ENCODE data around the gene DNAH2. TPM values are rescaled to one million over a fixed set of nuclear protein-coding genes. Genes with fewer than 3 reads are reported as not detected.
A peak's percentile ranks its signal among the peaks of the same experiment; 100 is the strongest.

The DNAH2 gene
- total RNA-seq, 1 donor from 2014 or later, result 0.72 TPM

DNA sequence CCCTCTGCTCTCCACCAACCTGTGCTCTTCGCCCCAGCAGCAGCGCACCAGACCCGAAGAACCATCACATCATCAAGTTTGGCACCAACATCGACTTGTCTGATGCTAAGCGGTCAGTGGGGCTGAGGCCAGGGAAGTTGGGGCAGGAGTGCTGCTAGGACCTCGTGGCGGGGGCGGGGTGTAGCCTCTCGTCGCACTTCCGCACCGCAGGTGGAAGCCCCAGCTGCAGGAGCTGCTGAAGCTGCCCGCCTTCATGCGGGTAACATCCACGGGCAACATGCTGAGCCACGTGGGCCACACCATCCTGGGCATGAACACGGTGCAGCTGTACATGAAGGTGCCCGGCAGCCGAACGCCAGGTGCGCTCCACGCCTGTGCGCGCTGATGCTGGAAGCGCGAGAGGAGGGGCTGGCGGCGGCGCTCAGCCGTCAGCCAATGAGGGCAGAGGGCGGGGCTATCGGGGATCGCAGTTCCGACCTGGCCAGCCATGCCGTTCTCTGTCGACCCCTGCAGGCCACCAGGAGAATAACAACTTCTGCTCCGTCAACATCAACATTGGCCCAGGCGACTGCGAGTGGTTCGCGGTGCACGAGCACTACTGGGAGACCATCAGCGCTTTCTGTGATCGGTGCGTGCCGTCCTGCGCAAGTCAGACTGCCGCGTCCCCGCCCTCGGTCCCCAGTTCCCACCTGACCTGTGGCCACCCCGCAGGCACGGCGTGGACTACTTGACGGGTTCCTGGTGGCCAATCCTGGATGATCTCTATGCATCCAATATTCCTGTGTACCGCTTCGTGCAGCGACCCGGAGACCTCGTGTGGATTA is 134.1 kb downstream of the DNAH2 start:
- peak; percentile 94 for DNase-seq (ENCODE audit: low spot score)
- H3K27ac Mint-ChIP-seq (ENCODE audit: unreplicated experiment), result no peak overlapping the region
- peak overlapping the region; percentile 25 for H3K4me3 Mint-ChIP-seq (ENCODE audit: unreplicated experiment)
- H3K9me3 Mint-ChIP-seq (ENCODE audit: unreplicated experiment), result no peaks in the 10 kb centered on the region
- peaks cover 19% of the 10 kb centered on the region for H3K27me3 Mint-ChIP-seq (ENCODE audit: unreplicated experiment)
- peaks cover 35% of the 10 kb centered on the region for H3K36me3 Mint-ChIP-seq (ENCODE audit: low read depth, unreplicated experiment)
- TF ChIP-seq, protein P1, sequence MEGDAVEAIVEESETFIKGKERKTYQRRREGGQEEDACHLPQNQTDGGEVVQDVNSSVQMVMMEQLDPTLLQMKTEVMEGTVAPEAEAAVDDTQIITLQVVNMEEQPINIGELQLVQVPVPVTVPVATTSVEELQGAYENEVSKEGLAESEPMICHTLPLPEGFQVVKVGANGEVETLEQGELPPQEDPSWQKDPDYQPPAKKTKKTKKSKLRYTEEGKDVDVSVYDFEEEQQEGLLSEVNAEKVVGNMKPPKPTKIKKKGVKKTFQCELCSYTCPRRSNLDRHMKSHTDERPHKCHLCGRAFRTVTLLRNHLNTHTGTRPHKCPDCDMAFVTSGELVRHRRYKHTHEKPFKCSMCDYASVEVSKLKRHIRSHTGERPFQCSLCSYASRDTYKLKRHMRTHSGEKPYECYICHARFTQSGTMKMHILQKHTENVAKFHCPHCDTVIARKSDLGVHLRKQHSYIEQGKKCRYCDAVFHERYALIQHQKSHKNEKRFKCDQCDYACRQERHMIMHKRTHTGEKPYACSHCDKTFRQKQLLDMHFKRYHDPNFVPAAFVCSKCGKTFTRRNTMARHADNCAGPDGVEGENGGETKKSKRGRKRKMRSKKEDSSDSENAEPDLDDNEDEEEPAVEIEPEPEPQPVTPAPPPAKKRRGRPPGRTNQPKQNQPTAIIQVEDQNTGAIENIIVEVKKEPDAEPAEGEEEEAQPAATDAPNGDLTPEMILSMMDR (IDR thresholded peaks at IDR 0.05; ENCODE audit: unreplicated experiment), result peak; percentile 99
- peaks cover 16% of the 10 kb centered on the region for H3K4me1 Mint-ChIP-seq (ENCODE audit: unreplicated experiment)

DNA sequence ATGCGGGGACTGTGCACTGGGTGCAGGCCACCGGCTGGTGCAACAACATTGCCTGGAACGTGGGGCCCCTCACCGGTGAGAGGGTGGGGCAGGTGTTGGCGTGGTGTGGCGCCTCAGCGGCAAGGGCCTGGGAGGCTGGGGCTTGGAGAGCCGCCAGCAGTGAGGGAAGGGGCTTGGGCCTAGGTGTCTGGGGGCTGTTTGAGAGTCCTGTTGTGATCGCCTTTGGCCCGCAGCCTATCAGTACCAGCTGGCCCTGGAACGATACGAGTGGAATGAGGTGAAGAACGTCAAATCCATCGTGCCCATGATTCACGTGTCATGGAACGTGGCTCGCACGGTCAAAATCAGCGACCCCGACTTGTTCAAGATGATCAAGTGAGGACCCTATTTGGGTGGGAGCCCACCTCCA is 134.7 kb downstream of the DNAH2 start:
- TF ChIP-seq, protein P1 (IDR thresholded peaks at IDR 0.05; ENCODE audit: unreplicated experiment), result no peak
- H3K36me3 Mint-ChIP-seq (ENCODE audit: low read depth, unreplicated experiment), result peaks cover 30% of the 10 kb centered on the region
- DNase-seq (ENCODE audit: low spot score), result no peak
- H3K9me3 Mint-ChIP-seq (ENCODE audit: unreplicated experiment), result no peaks in the 10 kb centered on the region
- peaks cover 16% of the 10 kb centered on the region for H3K4me1 Mint-ChIP-seq (ENCODE audit: unreplicated experiment)
- peak overlapping the region; percentile 78 for H3K4me3 Mint-ChIP-seq (ENCODE audit: unreplicated experiment)
- peaks cover 19% of the 10 kb centered on the region for H3K27me3 Mint-ChIP-seq (ENCODE audit: unreplicated experiment)
- no peak overlapping the region for H3K27ac Mint-ChIP-seq (ENCODE audit: unreplicated experiment)

DNA sequence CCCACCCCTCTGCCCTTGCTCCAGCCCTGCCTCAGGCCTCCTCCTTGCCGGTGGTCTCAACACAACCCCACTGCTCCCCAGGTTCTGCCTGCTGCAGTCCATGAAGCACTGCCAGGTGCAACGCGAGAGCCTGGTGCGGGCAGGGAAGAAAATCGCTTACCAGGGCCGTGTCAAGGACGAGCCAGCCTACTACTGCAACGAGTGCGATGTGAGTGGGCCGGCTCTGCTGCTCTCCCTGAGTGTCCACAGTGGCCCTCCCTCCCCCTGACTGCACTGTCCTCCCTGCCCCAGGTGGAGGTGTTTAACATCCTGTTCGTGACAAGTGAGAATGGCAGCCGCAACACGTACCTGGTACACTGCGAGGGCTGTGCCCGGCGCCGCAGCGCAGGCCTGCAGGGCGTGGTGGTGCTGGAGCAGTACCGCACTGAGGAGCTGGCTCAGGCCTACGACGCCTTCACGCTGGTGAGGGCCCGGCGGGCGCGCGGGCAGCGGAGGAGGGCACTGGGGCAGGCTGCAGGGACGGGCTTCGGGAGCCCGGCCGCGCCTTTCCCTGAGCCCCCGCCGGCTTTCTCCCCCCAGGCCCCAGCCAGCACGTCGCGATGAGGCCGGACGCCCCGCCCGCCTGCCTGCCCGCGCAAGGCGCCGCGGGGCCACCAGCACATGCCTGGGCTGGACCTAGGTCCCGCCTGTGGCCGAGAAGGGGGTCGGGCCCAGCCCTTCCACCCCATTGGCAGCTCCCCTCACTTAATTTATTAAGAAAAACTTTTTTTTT is 135.6 kb downstream of the DNAH2 start:
- peaks cover 30% of the 10 kb centered on the region for H3K36me3 Mint-ChIP-seq (ENCODE audit: low read depth, unreplicated experiment)
- DNase-seq (ENCODE audit: low spot score), result no peak
- H3K4me1 Mint-ChIP-seq (ENCODE audit: unreplicated experiment), result peaks cover 16% of the 10 kb centered on the region
- H3K27ac Mint-ChIP-seq (ENCODE audit: unreplicated experiment), result no peak overlapping the region
- H3K4me3 Mint-ChIP-seq (ENCODE audit: unreplicated experiment), result no peak overlapping the region
- peaks cover 19% of the 10 kb centered on the region for H3K27me3 Mint-ChIP-seq (ENCODE audit: unreplicated experiment)
- TF ChIP-seq, protein P1 (IDR thresholded peaks at IDR 0.05; ENCODE audit: unreplicated experiment), result no peak
- no peaks in the 10 kb centered on the region for H3K9me3 Mint-ChIP-seq (ENCODE audit: unreplicated experiment)

DNA sequence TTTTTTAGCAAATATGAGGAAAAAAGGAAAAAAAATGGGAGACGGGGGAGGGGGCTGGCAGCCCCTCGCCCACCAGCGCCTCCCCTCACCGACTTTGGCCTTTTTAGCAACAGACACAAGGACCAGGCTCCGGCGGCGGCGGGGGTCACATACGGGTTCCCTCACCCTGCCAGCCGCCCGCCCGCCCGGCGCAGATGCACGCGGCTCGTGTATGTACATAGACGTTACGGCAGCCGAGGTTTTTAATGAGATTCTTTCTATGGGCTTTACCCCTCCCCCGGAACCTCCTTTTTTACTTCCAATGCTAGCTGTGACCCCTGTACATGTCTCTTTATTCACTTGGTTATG is 136.1 kb downstream of the DNAH2 start:
- H3K27ac Mint-ChIP-seq (ENCODE audit: unreplicated experiment), result peak overlapping the region; percentile 78
- H3K27me3 Mint-ChIP-seq (ENCODE audit: unreplicated experiment), result peaks cover 19% of the 10 kb centered on the region
- H3K4me1 Mint-ChIP-seq (ENCODE audit: unreplicated experiment), result peaks cover 16% of the 10 kb centered on the region
- peaks cover 28% of the 10 kb centered on the region for H3K36me3 Mint-ChIP-seq (ENCODE audit: low read depth, unreplicated experiment)
- TF ChIP-seq, protein P1 (IDR thresholded peaks at IDR 0.05; ENCODE audit: unreplicated experiment), result no peak
- H3K9me3 Mint-ChIP-seq (ENCODE audit: unreplicated experiment), result no peaks in the 10 kb centered on the region
- no peak for DNase-seq (ENCODE audit: low spot score)
- peak overlapping the region; percentile 72 for H3K4me3 Mint-ChIP-seq (ENCODE audit: unreplicated experiment)

All from endothelial cell (in vitro differentiated cells).